NB4 (cell line): ENCODE data around the gene NRG3.

Experiments
- DNase-seq: peaks from one replicate; pipeline ENCODE4 v3.0.0; 2010; ENCODE audit warnings: low read depth
- H3K4me3 ChIP-seq: one replicate; pipeline ENCODE4 v1.5.1; 2011; ENCODE audit warnings: mild to moderate bottlenecking, low read depth, low read length, moderate library complexity
- CTCF ChIP-seq: IDR thresholded peaks from one replicate; pipeline ENCODE4 v1.5.1; 2012; ENCODE audit warnings: low read depth, low read length
- MAX ChIP-seq: IDR thresholded peaks from 2 replicates; pipeline ENCODE4 v1.6.1; 2011; ENCODE audit warnings: low read depth, low read length
- MYC ChIP-seq: IDR thresholded peaks from 2 replicates; pipeline ENCODE4 v1.6.1; 2011; ENCODE audit warnings: low read depth, low read length
- POLR2A ChIP-seq: IDR thresholded peaks from 2 replicates; pipeline ENCODE4 v1.6.1; 2011; ENCODE audit warnings: mild to moderate bottlenecking; ENCODE audit not compliant: insufficient read length; ENCODE audit errors: extremely low read depth

Gene NRG3

GRCh38 chr10:81848514-81848913 is 26.5 kb upstream of the NRG3 start:
- no peak for TF ChIP-seq MAX
- no peak for TF ChIP-seq CTCF
- H3K4me3 ChIP-seq = no peak overlapping the region
- no peak for DNase-seq

GRCh38 chr10:81848931-81849330 is 26.1 kb upstream of the NRG3 start:
- no peak for TF ChIP-seq POLR2A
- no peak for TF ChIP-seq MYC
- no peak for TF ChIP-seq CTCF
- TF ChIP-seq MAX = no peak
- no peak for DNase-seq

GRCh38 chr10:81862596-81862995 is 12.4 kb upstream of the NRG3 start:
- DNase-seq = no peak
- TF ChIP-seq MAX = no peak
- TF ChIP-seq POLR2A = no peak
- no peak for TF ChIP-seq MYC
- no peak for TF ChIP-seq CTCF
- no peak overlapping the region for H3K4me3 ChIP-seq

More at GRCh38 chr10:81848931-81849330, 26.1 kb upstream of the NRG3 start:
- H3K4me3 ChIP-seq = no peak overlapping the region

GRCh38 chr10:81863771-81864170 is 11.2 kb upstream of the NRG3 start:
- no peak overlapping the region for H3K4me3 ChIP-seq
- no peak for DNase-seq
- no peak for TF ChIP-seq MAX
- TF ChIP-seq CTCF = no peak
- TF ChIP-seq MYC = no peak
- TF ChIP-seq POLR2A = no peak

- no peak for DNase-seq
- TF ChIP-seq MAX = no peak
- TF ChIP-seq CTCF = no peak
- TF ChIP-seq MYC = no peak
- TF ChIP-seq POLR2A = no peak
- no peak overlapping the region for H3K4me3 ChIP-seq
Observed at GRCh38 chr10:81865581-81865980, 9.4 kb upstream of the NRG3 start.

GRCh38 chr10:81866753-81867152 is 8.2 kb upstream of the NRG3 start:
- DNase-seq = peak; percentile 9
- no peak for TF ChIP-seq MYC
- no peak for TF ChIP-seq MAX
- TF ChIP-seq POLR2A = no peak
- no peak for TF ChIP-seq CTCF
- H3K4me3 ChIP-seq = no peak overlapping the region
